PC-9 (cell line): ENCODE measurements around the gene HNRNPM.

ENCODE experiments used
- EZH2 ChIP-seq: fragments of 200-600 bp; sonication (generic); IDR thresholded peaks from 2 replicates; pipeline ENCODE4 v1.8.0; 2017; ENCODE audit warnings: antibody characterized with exemption, low read depth
- TF ChIP-seq, protein P1 (sequence below): fragments of 200-600 bp; sonication (generic); conservative IDR thresholded peaks from 2 replicates; pipeline ENCODE4 v1.6.1; 2017; ENCODE audit warnings: mixed run types, antibody characterized with exemption, mild to moderate bottlenecking, moderate library complexity

DNA sequence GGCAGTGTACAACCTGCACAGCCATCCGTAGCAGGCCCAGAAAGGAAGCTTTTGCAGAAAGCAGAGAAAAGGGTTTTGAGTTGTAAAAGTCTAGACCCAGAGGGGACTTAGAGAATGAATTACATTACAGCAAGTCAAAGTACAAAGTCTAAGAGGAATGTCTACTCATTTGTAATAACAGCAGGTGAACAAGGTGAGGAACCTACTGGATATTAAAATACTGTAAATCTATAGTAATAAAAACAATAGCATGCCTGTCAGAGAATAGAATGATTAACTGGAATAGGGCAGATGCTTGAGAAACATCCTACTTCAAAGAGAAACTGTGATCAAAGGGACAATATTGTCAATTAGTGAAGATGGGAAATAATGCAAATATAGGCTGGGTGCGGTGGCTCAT lies 87.5 kb downstream of the HNRNPM start:
- TF ChIP-seq, protein P1, sequence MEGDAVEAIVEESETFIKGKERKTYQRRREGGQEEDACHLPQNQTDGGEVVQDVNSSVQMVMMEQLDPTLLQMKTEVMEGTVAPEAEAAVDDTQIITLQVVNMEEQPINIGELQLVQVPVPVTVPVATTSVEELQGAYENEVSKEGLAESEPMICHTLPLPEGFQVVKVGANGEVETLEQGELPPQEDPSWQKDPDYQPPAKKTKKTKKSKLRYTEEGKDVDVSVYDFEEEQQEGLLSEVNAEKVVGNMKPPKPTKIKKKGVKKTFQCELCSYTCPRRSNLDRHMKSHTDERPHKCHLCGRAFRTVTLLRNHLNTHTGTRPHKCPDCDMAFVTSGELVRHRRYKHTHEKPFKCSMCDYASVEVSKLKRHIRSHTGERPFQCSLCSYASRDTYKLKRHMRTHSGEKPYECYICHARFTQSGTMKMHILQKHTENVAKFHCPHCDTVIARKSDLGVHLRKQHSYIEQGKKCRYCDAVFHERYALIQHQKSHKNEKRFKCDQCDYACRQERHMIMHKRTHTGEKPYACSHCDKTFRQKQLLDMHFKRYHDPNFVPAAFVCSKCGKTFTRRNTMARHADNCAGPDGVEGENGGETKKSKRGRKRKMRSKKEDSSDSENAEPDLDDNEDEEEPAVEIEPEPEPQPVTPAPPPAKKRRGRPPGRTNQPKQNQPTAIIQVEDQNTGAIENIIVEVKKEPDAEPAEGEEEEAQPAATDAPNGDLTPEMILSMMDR: no peak
- no peak for TF ChIP-seq EZH2
